Gastroesophageal sphincter (tissue), 3 donors: ENCODE measurements around the gene GALNTL6.

Experiments
- POLR2AphosphoS5 ChIP-seq: sonication (generic); formaldehyde crosslinking; IDR thresholded peaks from one replicate; pipeline ENCODE4 v1.6.1; 2017; ENCODE audit warnings: antibody characterized with exemption
- TF ChIP-seq, protein P1 (sequence below), 4 experiments: fragments of 200-600 bp in 2 of 4; fragments of 450-650 bp in 2 of 4; sonication (generic) in 1 of 4; IDR thresholded peaks; one replicate each; pipeline ENCODE4 v1.5.1; 2017 to 2019; ENCODE audit warnings: antibody characterized with exemption in 4 of 4, mild to moderate bottlenecking in 2 of 4, moderate library complexity in 2 of 4

DNA sequence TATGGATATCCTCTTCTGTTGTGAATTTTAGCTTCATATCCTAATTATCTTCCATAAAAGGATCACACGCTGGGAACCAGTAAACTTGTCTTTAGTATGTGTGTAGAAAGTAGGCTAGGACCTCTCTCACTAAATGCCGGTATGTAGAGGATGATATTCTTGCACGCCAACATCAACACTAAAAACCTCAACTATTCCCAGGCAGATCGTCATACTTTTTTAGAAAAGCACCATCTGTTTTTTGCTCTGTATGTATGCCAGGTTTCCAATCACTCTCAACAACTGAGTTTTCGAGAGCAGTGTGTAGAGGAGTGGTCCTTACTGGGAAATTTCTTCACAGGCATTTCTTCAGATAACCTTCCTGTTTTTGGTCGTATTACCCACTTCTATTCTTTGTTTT is 283.6 kb downstream of the GALNTL6 start:
- TF ChIP-seq, protein P1, sequence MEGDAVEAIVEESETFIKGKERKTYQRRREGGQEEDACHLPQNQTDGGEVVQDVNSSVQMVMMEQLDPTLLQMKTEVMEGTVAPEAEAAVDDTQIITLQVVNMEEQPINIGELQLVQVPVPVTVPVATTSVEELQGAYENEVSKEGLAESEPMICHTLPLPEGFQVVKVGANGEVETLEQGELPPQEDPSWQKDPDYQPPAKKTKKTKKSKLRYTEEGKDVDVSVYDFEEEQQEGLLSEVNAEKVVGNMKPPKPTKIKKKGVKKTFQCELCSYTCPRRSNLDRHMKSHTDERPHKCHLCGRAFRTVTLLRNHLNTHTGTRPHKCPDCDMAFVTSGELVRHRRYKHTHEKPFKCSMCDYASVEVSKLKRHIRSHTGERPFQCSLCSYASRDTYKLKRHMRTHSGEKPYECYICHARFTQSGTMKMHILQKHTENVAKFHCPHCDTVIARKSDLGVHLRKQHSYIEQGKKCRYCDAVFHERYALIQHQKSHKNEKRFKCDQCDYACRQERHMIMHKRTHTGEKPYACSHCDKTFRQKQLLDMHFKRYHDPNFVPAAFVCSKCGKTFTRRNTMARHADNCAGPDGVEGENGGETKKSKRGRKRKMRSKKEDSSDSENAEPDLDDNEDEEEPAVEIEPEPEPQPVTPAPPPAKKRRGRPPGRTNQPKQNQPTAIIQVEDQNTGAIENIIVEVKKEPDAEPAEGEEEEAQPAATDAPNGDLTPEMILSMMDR (IDR thresholded peaks at IDR 0.05), result no peak
- no peak for TF ChIP-seq POLR2AphosphoS5
